ENCODE results near the gene COPS8.

The COPS8 gene

DNA sequence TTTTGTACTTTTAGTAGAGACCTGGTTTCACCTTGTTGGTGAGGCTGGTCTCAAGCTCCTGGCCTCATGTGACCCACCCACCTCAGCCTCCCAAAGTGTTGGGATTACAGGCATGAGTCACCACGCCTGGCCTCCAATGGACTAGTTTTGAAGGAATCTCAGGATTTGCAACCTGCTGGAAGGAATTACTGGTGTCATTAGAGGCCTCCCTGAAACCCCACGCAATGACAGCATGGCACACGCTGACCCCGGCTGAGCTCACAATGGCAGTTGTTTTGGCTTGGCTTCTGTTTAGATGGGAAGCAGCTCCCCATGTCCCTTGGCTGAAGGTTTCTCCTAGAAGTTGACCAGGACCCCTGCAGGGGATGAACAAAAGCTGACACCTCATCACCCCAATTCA is 23.1 kb upstream of the COPS8 start:
- CTCF ChIA-PET: interaction anchor here (1.0 to 7.0 kb wide), 8 partner anchors 9 to 1297 kb away, joined by 3 to 56 read pairs (median 4); partner anchors contain the start of gene ACKR3
- no peak for DNase-seq (ENCODE audit: extremely low spot score)
- TF ChIP-seq, protein P1, sequence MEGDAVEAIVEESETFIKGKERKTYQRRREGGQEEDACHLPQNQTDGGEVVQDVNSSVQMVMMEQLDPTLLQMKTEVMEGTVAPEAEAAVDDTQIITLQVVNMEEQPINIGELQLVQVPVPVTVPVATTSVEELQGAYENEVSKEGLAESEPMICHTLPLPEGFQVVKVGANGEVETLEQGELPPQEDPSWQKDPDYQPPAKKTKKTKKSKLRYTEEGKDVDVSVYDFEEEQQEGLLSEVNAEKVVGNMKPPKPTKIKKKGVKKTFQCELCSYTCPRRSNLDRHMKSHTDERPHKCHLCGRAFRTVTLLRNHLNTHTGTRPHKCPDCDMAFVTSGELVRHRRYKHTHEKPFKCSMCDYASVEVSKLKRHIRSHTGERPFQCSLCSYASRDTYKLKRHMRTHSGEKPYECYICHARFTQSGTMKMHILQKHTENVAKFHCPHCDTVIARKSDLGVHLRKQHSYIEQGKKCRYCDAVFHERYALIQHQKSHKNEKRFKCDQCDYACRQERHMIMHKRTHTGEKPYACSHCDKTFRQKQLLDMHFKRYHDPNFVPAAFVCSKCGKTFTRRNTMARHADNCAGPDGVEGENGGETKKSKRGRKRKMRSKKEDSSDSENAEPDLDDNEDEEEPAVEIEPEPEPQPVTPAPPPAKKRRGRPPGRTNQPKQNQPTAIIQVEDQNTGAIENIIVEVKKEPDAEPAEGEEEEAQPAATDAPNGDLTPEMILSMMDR (IDR thresholded peaks at IDR 0.05; ENCODE audit: control extremely low read depth, extremely low read depth, low read depth, missing control alignments): no peak
- POLR2A ChIA-PET: no interaction called here

DNA sequence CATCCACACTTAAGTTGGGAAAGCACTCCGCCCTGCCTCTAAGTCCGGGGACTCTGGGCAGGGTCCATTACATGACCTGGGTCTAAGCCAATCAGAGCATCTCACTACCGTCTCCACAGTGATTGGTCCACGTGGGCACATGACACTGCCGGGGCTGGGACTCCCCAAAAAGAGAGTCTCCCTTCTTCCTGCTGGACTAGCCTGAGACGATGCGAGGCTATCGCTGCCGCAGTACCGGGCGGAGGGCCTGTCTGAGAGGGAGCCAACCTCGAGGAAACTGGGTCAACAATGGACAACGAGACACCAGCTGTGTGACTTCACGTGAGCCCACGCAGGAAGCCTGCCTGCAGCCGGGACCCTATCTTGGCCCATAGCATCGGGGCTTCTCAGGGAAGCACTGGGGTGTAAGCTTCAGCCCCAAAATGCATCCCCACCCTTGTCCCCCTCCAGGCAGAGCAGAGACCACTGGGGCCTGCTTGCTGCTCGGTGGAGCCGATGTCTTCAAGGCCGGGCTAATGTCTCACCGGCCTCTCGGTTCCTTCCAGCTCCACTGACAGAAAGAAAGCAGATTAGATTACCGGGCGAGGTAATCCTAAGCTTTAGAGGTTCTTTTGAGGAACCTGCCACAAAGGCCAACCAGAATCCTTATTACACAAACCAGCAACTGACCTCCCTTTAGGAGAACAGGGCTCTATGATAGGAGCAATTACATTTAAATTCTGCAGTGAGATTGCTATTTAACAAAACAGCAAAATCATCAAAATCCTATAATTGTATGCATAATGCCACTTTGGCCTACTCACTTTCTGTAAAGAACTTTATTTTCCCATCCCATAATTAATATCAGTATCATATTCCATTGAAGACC is 21.3 kb upstream of the COPS8 start:
- no peak for DNase-seq (ENCODE audit: extremely low spot score)
- TF ChIP-seq, protein P1 (IDR thresholded peaks at IDR 0.05; ENCODE audit: control extremely low read depth, extremely low read depth, low read depth, missing control alignments): no peak
- CTCF ChIA-PET: interaction anchor here (0.9 to 7.0 kb wide), 8 partner anchors 13 to 722 kb away, joined by 3 to 56 read pairs (median 4); partner anchors contain the start of gene COPS8
- POLR2A ChIA-PET: no interaction called here

DNA sequence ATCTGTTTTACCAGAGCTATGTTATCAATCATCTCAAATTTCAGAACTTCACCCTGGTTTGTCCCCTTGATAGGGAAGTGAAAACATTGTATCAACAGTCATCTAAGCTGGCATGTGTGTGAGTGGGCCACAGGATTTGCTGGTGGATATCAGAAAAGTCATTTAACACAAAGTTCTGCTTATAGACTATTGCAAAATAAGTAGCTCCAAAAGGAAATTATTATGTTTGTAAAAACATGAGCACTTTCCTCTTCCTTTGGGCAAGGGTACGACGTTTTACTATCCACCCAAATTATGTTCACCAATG is 20.7 kb upstream of the COPS8 start:
- CTCF ChIA-PET: interaction anchor here (0.9 to 2.7 kb wide), 6 partner anchors 12 to 722 kb away, joined by 3 to 11 read pairs (median 4); partner anchors contain the start of gene COPS8
- no peak for DNase-seq (ENCODE audit: extremely low spot score)
- TF ChIP-seq, protein P1 (IDR thresholded peaks at IDR 0.05; ENCODE audit: control extremely low read depth, extremely low read depth, low read depth, missing control alignments): no peak
- POLR2A ChIA-PET: no interaction called here

DNA sequence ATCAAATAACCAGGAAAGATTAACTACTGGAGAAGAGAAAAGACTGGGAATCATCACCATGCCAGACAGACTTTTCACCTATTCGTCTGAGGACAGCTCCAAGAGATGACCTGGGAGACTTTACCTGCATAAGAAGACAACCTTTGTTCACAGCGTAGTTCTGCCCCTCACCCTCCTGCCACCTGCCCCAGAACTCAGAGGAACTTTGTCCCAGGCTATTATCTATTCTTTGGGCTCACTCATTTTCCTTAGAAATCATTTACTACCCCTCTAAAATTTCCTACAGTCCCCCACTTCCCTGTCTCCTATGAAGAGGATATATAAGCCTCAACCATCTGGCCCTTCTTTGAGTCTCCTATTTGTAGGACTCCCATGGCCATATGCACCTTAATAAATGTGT is 19.3 kb upstream of the COPS8 start:
- TF ChIP-seq, protein P1 (IDR thresholded peaks at IDR 0.05; ENCODE audit: control extremely low read depth, extremely low read depth, low read depth, missing control alignments): no peak
- no peak for DNase-seq (ENCODE audit: extremely low spot score)
- CTCF ChIA-PET: interaction anchor here (1.2 to 2.6 kb wide), 4 partner anchors 9 to 756 kb away, joined by 3 to 7 read pairs (median 4); no protein-coding TSS in a partner anchor
- POLR2A ChIA-PET: no interaction called here

DNA sequence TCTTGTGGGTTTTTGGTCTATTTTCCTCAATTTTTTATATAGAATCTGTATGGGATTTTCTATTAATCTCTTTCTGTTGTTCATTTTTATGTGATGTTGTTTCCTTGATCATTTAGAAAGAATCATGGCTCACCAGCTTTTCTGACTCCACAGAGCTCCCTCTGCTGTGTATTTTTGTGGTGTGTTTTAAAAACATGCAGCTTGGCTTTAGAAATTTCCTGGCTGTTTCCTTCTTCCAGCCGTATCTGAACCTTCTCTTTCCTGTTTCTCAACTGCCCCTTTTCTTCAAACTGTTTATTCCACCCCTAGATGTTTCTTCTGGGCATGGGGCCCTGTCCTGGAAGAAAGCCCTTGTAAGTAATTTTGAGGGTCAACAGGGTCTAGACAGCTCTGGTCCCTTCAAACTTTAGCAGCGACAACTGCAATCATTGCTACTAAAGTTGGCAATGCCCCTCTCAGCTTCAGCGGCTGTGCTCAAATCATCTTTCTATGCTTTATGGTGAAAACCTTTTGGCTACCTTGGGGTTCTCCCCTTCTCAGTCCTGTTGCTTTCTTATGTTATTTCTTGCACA is 17.6 kb upstream of the COPS8 start:
- TF ChIP-seq, protein P1 (IDR thresholded peaks at IDR 0.05; ENCODE audit: control extremely low read depth, extremely low read depth, low read depth, missing control alignments): no peak
- no peak for DNase-seq (ENCODE audit: extremely low spot score)
- CTCF ChIA-PET: interaction anchor here (0.8 to 1.1 kb wide), 2 partner anchors 21 to 1288 kb away, joined by 3 read pairs; no protein-coding TSS in a partner anchor
- POLR2A ChIA-PET: no interaction called here

DNA sequence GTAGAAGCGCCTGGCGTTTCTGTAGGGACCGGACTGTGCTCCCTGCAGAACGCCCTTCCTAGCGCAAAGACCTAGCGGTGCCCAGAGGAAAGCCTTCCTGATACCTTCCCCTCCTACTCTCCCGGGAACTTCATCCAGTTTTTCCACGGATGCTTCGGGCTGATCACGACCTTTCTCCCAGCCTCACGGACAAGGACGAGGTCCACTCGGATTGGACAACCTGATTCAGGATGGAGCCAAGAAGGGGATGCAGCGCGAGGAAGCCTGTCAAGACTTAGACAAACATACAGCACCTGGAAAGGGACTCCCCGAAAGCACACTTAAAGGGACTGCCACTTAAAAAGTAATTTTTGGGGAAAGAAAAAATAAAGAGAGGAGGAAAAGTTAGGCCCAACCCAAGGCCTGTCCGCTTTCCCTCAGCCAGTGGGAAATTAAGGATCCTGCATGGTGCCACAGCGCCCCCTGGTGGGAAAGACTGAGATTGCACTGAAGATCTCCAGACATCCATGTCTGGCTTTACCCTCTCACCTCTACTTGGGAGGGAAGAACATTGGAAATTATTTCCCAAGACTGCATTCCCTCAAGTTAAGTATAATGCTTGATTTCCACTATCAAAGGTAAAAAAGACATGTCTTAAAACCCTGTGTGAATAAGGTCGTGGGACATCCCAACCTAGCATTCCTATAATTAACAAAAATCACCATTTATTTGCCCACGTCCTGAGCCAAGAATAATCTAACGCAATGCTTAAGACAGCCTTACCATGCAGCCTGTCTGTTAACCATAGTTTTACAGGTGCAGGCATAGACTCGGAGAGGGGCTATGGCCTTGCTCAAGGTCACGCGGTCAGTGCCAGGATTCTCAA is 13.4 kb upstream of the COPS8 start:
- TF ChIP-seq, protein P1 (IDR thresholded peaks at IDR 0.05; ENCODE audit: control extremely low read depth, extremely low read depth, low read depth, missing control alignments): peak; percentile 91
- ChIA-PET POLR2A (no interaction called here), CTCF (interaction anchor here (0.8 to 4.2 kb wide), 12 partner anchors 8 to 1293 kb away, joined by 3 to 20 read pairs (median 4); partner anchors contain the start of gene COPS8)
- peak; percentile 61 for DNase-seq (ENCODE audit: extremely low spot score)
